GM19324 (cell line): ENCODE data around the gene TBC1D17.
A peak's percentile ranks its signal among the peaks of the same experiment; 100 is the strongest.

Experiments used
- ATAC-seq: cut with Tn5 transposase; IDR thresholded peaks from one replicate; pipeline ENCODE4 v1.9.1; 2021; ENCODE audit warnings: mild to moderate bottlenecking, moderate library complexity; ENCODE audit not compliant: unreplicated experiment, low FRiP score

The TBC1D17 gene

DNA sequence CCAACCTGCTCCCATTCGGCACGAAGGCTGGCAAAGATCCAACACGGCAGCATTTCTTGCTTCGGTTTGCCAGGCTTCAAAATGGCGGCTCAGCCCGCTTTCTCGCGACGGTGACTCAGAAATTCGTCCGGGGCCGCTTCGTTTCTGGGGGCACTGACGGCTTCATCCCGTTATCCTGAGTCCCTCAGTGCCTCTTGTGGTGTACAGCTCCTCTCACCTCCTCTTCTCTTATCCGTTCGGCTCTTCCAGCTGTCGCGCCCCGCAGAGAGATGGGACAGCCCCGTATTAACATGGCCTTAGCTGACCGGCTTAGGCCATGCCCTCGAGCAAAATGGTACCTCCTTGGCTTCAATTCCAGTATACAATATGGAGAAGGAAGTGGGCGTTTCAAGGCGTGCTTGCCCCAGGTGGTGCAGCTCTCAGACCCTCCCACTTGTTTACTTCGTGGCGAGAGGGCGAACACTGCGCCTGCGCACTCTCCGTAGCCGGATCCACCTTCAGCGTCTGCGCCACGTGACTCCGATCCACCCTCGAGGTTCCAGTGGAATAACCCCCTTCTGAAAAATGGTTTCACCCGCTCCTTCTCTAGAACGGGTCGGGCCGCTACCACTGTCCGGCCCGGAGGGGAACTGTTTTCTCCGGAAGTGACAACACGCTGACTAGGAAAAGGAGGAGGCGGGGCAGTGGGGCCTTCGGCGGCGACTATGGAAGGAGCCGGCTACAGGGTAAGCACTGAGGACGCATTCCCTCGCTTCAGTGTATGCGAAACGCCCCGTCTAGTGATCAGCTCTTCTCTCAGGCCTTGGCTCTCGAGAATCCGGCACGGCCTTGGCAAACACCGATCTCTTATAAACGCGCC is at the start of gene TBC1D17, which contains the start of gene AKT1S1:
Gene TBC1D17, plus strand, starts transcription at position 683 of the 859 bp plus-strand sequence. Its CDS starts 22 bp downstream, at position 705.
Gene AKT1S1, minus strand, starts transcription at position 336 of the 859 bp plus-strand sequence. CDS start 4,060 bp downstream, outside the sequence.
- ATAC-seq = peak; percentile 71

- no peak for ATAC-seq
Observed at GRCh38 chr19:49829200-49829599, 48.3 kb upstream of the TBC1D17 start.

DNA sequence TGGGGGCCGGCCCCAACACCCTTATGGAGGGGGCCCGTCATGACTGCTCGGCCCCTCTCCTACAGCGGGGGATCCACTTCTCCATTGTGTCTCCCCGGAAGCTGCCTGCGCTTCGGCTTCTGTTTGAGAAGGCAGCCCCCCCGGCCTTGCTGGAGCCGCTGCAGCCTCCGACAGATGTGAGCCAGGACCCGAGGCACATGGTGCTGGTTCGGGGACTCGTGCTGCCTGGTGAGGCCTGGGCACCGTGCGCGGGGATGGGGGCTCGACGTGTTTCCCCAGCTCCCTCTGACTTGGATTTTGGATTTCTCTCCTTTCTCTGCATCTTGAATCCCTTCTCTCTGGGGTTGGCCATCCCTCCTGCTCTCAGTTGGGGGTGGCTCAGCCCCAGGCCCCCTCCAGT is 47.8 kb upstream of the TBC1D17 start:
- no peak for ATAC-seq

DNA sequence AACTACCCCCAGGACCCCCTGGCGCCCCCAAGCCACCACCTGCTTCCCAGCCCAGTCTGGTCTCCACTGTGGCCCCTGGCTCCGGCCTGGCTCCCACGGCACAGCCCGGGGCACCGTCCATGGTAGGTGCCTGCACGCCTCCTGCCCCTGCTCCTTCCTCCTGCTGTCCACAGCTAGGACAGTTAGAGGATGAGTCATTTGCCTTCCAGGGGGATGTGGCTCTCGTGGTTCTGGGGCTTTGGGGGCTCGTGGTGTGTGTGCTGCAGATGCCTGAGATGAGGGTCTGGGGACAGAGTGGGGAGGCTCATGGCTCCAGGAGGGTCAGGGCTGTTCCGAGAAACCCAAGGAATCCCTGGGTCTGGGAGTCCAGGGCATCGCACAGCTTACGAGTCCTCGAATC is 46.7 kb upstream of the TBC1D17 start:
- ATAC-seq = no peak

DNA sequence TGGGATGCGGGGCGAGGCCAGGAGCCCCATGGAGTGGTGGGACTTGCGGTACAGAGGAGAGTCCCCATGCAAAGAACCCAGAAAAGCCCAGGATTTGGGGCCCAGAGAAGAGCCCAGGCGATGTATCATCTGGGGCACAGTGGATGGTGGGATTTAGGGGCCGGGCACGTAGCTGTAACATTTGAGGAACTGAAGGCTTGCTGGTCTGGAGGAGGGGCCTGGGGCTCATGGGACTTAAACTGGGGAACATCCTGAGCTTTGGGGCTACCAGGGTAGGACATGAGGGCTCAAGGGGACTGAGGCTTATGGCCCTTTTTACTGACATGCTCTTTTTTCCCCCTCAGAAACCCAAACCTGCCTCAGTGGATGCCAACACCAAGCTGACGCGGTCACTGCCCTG is 45.9 kb upstream of the TBC1D17 start:
- ATAC-seq = no peak

- ATAC-seq = no peak
Observed at GRCh38 chr19:49832556-49832955, 44.9 kb upstream of the TBC1D17 start.

GRCh38 chr19:49833599-49833998 is 43.9 kb upstream of the TBC1D17 start:
- ATAC-seq = no peak

DNA sequence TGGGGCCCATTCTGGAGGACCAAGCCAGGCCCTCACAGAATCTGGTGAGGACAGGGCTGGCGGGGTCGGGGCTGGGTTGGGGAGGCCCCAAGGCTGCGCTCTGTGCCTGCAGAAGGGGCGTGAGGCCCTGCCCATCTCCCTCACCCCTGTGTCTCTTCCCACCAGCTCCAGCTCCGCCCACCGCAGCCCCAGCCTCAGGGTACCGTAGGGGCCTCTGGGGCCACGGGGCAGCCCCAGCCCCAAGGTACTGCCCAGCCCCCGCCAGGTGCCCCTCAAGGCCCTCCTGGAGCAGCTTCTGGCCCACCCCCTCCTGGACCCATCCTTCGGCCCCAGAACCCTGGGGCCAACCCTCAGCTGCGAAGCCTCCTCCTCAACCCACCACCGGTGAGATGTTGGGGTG is 41.9 kb upstream of the TBC1D17 start:
- no peak for ATAC-seq

DNA sequence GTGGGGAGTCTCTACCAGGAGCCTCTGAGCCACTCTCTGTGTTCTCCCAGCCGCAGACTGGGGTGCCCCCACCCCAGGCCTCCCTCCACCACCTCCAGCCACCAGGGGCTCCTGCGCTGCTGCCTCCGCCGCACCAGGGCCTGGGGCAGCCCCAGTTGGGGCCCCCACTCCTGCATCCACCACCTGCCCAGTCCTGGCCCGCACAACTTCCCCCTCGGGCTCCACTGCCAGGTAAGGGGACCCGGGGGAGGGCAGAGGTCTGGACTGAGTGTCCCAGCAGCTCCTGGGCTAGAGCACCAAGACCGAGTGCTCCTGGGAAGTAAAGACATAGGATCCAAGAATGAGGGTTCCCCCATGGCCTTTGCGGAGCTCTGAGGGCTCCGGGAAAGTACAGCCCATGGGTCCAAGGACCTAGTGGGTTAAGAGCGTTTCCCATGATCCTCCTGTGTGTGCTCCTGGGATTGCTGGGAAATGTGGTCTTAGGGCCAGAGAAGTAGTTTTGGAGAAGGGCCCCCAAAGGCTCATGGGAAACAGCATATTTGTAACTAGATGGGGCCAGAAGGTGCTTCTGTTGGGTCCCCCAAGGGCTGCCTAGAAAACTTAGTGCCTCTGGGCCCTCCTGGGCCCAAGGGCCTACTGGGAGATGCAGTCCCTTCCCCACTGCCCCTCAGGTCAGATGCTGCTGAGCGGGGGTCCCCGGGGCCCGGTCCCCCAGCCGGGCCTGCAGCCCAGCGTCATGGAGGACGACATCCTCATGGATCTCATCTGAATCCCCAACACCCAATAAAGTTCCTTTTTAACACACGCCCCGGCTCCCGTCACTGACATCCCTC is 41.1 kb upstream of the TBC1D17 start:
- no peak for ATAC-seq

DNA sequence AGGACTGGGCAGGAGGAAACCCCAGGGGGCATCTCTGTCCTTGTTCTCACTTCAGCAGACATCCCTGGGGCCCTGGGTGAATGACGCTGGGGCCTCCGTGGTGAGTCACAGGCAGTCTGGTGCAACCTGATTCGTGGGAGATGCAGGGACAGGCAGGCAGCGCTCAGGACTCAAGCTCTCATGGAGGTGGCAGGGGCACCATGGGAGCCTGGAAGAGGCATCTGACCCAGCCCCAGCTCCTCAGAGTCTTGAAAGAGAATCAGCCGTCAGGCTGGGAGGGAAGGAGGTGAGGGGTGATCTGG is 40.5 kb upstream of the TBC1D17 start:
- no peak for ATAC-seq

DNA sequence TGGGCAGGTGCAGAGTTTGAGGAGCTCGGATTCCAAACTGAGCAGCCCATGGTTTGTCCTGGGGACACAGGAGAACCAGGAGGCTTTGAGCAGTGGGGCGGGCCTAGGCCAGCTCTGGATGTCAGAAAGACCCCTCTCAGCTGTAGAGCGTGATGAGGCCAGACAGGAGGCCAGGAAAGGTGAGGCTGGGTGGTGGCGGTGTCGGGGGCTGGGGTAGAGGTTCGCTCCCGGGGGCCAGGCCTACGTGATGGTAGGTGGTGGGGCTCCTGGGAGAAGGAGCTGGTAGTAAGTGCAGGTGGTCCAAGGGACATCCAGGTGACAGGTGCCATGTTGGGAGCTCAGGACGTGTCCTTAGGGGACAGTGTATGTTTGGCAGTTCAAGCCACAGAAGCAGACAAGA is 40.1 kb upstream of the TBC1D17 start:
- ATAC-seq = no peak

- no peak for ATAC-seq
Observed at GRCh38 chr19:49838885-49839588, 38.5 kb upstream of the TBC1D17 start.

- no peak for ATAC-seq
Observed at GRCh38 chr19:49839713-49840112, 37.8 kb upstream of the TBC1D17 start.

- ATAC-seq = no peak
Observed at GRCh38 chr19:49840321-49840720, 37.2 kb upstream of the TBC1D17 start.

DNA sequence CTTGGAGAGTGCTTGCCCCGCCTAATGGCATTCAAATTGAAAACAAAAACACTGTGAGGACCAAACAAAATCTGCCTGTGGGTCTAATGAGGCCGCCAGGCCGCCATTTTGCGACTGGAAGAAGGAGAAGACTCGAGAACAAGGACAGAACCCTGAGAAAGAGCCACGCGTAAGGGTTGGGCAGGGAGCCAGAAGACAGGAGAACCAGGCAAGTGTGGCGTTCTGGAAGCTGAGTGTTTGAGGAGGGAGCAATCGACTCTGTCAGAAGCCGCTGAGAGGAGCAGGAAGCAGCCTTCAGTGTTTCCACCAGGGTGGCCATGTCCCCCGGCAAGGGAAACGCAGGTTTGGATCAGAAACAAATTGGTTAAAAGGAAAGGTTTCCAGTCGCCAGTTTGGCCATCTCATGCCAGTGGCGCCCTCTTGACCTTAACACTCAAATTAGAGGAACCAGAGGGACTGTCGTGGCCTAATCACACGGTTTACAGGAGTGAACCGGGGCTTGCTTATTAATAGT is 36.7 kb upstream of the TBC1D17 start:
- no peak for ATAC-seq

GRCh38 chr19:49843265-49843664 is 34.2 kb upstream of the TBC1D17 start:
- no peak for ATAC-seq

DNA sequence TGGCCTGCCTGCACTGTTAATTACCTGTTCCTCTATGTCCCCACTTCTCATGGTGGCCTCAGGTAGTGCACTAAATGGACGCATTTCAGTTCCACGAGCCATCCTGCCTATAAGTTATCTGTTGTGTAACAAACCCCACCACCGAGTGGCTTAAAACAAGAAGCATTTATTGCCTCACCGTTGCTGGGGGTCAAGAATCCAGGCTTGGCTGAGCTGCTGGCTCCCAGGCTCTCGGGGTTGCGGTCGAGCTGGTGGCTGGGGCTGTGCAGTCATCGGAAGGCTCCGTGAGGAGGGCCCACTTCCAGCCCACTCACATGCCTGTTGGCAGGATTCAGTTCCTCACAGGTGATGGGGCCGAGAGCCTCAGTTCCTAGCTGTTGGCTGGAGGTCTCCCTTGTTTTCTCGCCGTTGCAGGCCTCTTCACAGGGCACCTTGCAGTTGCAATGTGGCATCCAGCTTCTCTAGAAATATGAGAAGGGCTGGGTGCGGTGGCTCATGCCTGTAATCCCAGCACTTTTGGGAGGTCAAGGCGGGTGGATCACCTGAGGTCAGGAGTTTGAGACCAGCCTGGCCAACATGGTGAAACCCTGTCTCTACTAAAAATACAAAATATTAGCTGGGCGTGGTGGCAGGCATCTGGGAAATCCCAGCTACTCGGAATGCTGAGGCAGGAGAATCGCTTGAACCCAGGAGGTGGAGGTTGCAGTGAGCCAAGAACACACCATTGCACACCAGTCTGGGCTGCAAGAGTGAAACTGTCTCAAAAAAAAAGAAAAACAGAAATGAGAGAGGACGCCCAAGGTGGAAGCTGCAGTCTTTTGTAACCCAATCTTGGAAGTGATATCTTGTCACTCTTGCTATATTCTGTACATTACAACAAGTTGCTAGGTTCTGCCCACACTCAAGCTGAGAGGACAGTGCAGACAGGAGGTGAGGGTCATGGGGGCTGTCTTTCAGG is 33.1 kb upstream of the TBC1D17 start:
- no peak for ATAC-seq

- ATAC-seq = no peak
Observed at GRCh38 chr19:49845414-49845813, 32.1 kb upstream of the TBC1D17 start.

DNA sequence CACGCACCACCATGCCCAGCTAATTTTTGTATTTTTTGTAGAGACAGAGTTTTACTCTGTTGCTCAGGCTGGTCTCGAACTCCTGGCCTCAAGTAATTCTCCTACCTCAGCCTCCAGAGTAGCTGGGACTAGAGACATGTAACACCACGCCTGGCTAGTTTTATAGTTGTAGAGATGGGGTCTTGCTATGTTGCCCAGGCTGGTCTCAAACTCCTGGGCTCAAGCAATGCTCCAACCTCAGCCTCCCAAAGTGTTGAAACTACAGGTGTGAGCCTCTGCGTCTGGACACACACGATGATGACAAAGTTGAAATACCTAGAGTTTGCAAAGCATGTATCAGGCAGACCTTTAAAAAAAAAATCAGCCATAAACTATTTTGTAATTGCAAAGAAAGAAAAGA is 31.1 kb upstream of the TBC1D17 start:
- no peak for ATAC-seq
